ENCODE measurements around the gene C1QTNF6. TPM values are rescaled to one million over a fixed set of nuclear protein-coding genes. Genes with fewer than 3 reads are reported as not detected.

Gene C1QTNF6
- total RNA-seq, 1 donor from 2014 or later: 8.2 TPM

- ChIA-PET CTCF (interaction anchor here (0.8 to 3.0 kb wide), 6 partner anchors 11 to 93 kb away, joined by 3 to 24 read pairs (median 6); no protein-coding TSS in a partner anchor), POLR2A (interaction anchor here (0.6 to 2.4 kb wide), 5 partner anchors 32 to 834 kb away, joined by 4 to 8 read pairs (median 7); no protein-coding TSS in a partner anchor)
- intact Hi-C loops (cut with micrococcal nuclease): no loop called here
- no peak overlapping the region for H3K27ac Mint-ChIP-seq
- no peak overlapping the region for H3K4me3 Mint-ChIP-seq
- H3K9me3 Mint-ChIP-seq: no peaks in the 10 kb centered on the region
- TF ChIP-seq CTCF (IDR thresholded peaks at IDR 0.05): no peak
- no peak for ATAC-seq (ENCODE audit: low read depth)
- H3K27me3 Mint-ChIP-seq: no peaks in the 10 kb centered on the region
- H3K4me1 Mint-ChIP-seq: peaks cover 32% of the 10 kb centered on the region
- H3K36me3 Mint-ChIP-seq (ENCODE audit: low read depth): no peaks in the 10 kb centered on the region
- no peak for DNase-seq
Measured at GRCh38 chr22:37167176-37167980, 20.7 kb downstream of the C1QTNF6 start.

- ATAC-seq (ENCODE audit: low read depth) (peak; percentile 44), DNase-seq (peak; percentile 73)
- Mint-ChIP-seq H3K4me3 (peak overlapping the region; percentile 7), H3K9me3 (no peaks in the 10 kb centered on the region), H3K27ac (peak overlapping the region; percentile 21), H3K4me1 (peaks cover 39% of the 10 kb centered on the region), H3K27me3 (no peaks in the 10 kb centered on the region), H3K36me3 (ENCODE audit: low read depth) (no peaks in the 10 kb centered on the region)
- ChIA-PET POLR2A (interaction anchor here (1.1 to 2.4 kb wide), 3 partner anchors 17 to 45 kb away, joined by 3 to 8 read pairs (median 8); partner anchors contain the start of gene IL2RB), CTCF (interaction anchor here (0.8 to 3.0 kb wide), 7 partner anchors 10 to 93 kb away, joined by 3 to 24 read pairs (median 5); no protein-coding TSS in a partner anchor)
- TF ChIP-seq CTCF (IDR thresholded peaks at IDR 0.05): peak; percentile 69
- intact Hi-C loops (cut with micrococcal nuclease): loop anchor here (1.0 kb wide), 6 partner anchors 33 to 291 kb away; no protein-coding TSS in a partner anchor
Measured at GRCh38 chr22:37166675-37167066, 21.4 kb downstream of the C1QTNF6 start.

GRCh38 chr22:37165940-37166674 lies 21.9 kb downstream of the C1QTNF6 start:
- CTCF ChIA-PET: interaction anchor here (1.0 to 3.0 kb wide), 9 partner anchors 9 to 94 kb away, joined by 3 to 24 read pairs (median 3); no protein-coding TSS in a partner anchor
- H3K27ac Mint-ChIP-seq: peak overlapping the region; percentile 21
- POLR2A ChIA-PET: interaction anchor here (1.1 to 2.4 kb wide), 3 partner anchors 16 to 44 kb away, joined by 3 to 8 read pairs (median 8); partner anchors contain the start of gene IL2RB

GRCh38 chr22:37165066-37165465 lies 23.0 kb downstream of the C1QTNF6 start:
- CTCF ChIA-PET: interaction anchor here (1.0 to 3.0 kb wide), 5 partner anchors 13 to 95 kb away, joined by 3 to 24 read pairs (median 3); no protein-coding TSS in a partner anchor
- POLR2A ChIA-PET: interaction anchor here (0.6 to 2.4 kb wide), 2 partner anchors 43 to 79 kb away, joined by 3 to 8 read pairs; partner anchors contain the start of gene RAC2
- Mint-ChIP-seq H3K27me3 (no peaks in the 10 kb centered on the region), H3K27ac (no peak overlapping the region), H3K4me3 (no peak overlapping the region), H3K9me3 (no peaks in the 10 kb centered on the region), H3K4me1 (peaks cover 40% of the 10 kb centered on the region), H3K36me3 (ENCODE audit: low read depth) (no peaks in the 10 kb centered on the region)
- intact Hi-C loops (cut with micrococcal nuclease): no loop called here
- ATAC-seq (ENCODE audit: low read depth) (no peak), DNase-seq (no peak)
- no peak for TF ChIP-seq CTCF (IDR thresholded peaks at IDR 0.05)

More at GRCh38 chr22:37165940-37166674, 21.9 kb downstream of the C1QTNF6 start:
- DNase-seq: no peak
- intact Hi-C loops (cut with micrococcal nuclease): loop anchor here (1.0 kb wide), 6 partner anchors 33 to 291 kb away; no protein-coding TSS in a partner anchor
- no peaks in the 10 kb centered on the region for H3K27me3 Mint-ChIP-seq
- no peaks in the 10 kb centered on the region for H3K9me3 Mint-ChIP-seq
- ATAC-seq (ENCODE audit: low read depth): no peak
- H3K4me1 Mint-ChIP-seq: peaks cover 40% of the 10 kb centered on the region
- no peak overlapping the region for H3K4me3 Mint-ChIP-seq
- no peaks in the 10 kb centered on the region for H3K36me3 Mint-ChIP-seq (ENCODE audit: low read depth)
- TF ChIP-seq CTCF (IDR thresholded peaks at IDR 0.05): no peak
